Stimulated activated effector memory CD8-positive, alpha-beta T cell treated with anti-CD3 and anti-CD28 coated beads, Interleukin-12 subunit alpha, Interleukin-12 subunit beta, amount 100 ng/mL, for 72 hours (primary cell): ENCODE measurements around the gene POU2AF2.
A peak's percentile ranks its signal among the peaks of the same experiment; 100 is the strongest.

Experiments used
- ATAC-seq: fragments of 150-1000 bp; cut with Tn5 transposase; 2 replicates; pipeline ENCODE4 v1.10.0; 2021
- DNase-seq, 2 donors: peaks; one replicate each; pipeline ENCODE4 v3.0.0; 2021 to 2022; ENCODE audit warnings: low spot score in 2 of 2
- H3K27ac Mint-ChIP-seq: one replicate; pipeline ENCODE4 v1.8.0; 2022; ENCODE audit warnings: mild to moderate bottlenecking, mixed read lengths
- H3K36me3 Mint-ChIP-seq: one replicate; pipeline ENCODE4 v1.8.0; 2022; ENCODE audit warnings: mild to moderate bottlenecking, mixed read lengths
- H3K4me1 Mint-ChIP-seq: one replicate; pipeline ENCODE4 v1.8.0; 2022; ENCODE audit warnings: mixed read lengths
- H3K4me3 Mint-ChIP-seq: one replicate; pipeline ENCODE4 v1.8.0; 2022; ENCODE audit warnings: mild to moderate bottlenecking, mixed read lengths
- H3K9me3 Mint-ChIP-seq: one replicate; pipeline ENCODE4 v1.8.0; 2022; ENCODE audit warnings: mixed read lengths

POU2AF2 gene

GRCh38 chr11:111327908-111328624, 82.5 kb downstream of the POU2AF2 start:
- Mint-ChIP-seq H3K27ac (no peak overlapping the region), H3K36me3 (no peaks in the 10 kb centered on the region), H3K4me1 (no peaks in the 10 kb centered on the region), H3K9me3 (no peaks in the 10 kb centered on the region), H3K4me3 (no peak overlapping the region)
- DNase-seq (no peak), ATAC-seq (no peak)

GRCh38 chr11:111329306-111330204, 84.0 kb downstream of the POU2AF2 start:
- no peaks in the 10 kb centered on the region for H3K36me3 Mint-ChIP-seq
- no peak for DNase-seq
- no peak for ATAC-seq
- no peaks in the 10 kb centered on the region for H3K9me3 Mint-ChIP-seq
- H3K27ac Mint-ChIP-seq, result no peak overlapping the region
- no peaks in the 10 kb centered on the region for H3K4me1 Mint-ChIP-seq
- no peak overlapping the region for H3K4me3 Mint-ChIP-seq

GRCh38 chr11:111330234-111330893, 84.8 kb downstream of the POU2AF2 start:
- H3K27ac Mint-ChIP-seq, result no peak overlapping the region
- peak; percentile 23 for ATAC-seq
- DNase-seq, result no peak
- H3K4me1 Mint-ChIP-seq, result no peaks in the 10 kb centered on the region
- no peaks in the 10 kb centered on the region for H3K36me3 Mint-ChIP-seq
- H3K4me3 Mint-ChIP-seq, result no peak overlapping the region
- no peaks in the 10 kb centered on the region for H3K9me3 Mint-ChIP-seq

DNA sequence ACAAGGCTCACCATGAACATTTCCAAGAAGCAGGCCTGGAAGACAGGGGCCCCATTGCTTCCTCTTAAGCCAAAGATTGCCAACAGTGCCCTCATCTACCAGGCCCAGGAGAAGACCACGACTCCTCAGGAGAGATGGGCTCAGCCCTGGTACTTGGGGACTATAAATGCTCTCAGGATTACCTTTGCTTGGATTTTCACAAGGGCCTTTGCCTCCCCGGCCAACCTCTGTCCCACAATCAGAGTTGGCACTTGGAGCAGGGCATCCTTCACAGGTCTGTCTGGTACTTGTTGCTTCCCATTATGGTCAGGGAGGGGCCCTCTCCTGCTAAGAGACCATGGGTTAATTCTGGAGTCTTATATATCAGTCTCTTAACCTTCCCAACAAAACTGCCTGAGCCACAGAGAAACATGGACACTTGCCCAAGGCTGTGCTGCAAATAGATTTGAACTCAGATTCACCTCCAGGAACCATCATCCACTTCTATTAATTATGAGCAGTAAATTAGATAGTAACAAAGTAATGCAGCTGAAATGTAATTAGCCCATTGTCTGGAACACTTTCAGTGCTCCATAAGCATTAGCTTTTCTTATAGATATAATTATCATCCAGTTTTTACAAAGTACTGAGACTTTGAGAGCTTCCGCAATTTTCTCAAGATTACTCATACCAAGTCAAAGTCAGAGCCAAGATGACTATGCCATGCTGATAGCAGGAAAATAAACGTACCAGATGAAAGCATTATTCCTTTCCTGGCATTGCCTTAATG, 86.4 kb downstream of the POU2AF2 start:
- ATAC-seq (no peak), DNase-seq (no peak)
- Mint-ChIP-seq H3K4me1 (no peaks in the 10 kb centered on the region), H3K36me3 (no peaks in the 10 kb centered on the region), H3K9me3 (no peaks in the 10 kb centered on the region), H3K27ac (no peak overlapping the region), H3K4me3 (no peak overlapping the region)

DNA sequence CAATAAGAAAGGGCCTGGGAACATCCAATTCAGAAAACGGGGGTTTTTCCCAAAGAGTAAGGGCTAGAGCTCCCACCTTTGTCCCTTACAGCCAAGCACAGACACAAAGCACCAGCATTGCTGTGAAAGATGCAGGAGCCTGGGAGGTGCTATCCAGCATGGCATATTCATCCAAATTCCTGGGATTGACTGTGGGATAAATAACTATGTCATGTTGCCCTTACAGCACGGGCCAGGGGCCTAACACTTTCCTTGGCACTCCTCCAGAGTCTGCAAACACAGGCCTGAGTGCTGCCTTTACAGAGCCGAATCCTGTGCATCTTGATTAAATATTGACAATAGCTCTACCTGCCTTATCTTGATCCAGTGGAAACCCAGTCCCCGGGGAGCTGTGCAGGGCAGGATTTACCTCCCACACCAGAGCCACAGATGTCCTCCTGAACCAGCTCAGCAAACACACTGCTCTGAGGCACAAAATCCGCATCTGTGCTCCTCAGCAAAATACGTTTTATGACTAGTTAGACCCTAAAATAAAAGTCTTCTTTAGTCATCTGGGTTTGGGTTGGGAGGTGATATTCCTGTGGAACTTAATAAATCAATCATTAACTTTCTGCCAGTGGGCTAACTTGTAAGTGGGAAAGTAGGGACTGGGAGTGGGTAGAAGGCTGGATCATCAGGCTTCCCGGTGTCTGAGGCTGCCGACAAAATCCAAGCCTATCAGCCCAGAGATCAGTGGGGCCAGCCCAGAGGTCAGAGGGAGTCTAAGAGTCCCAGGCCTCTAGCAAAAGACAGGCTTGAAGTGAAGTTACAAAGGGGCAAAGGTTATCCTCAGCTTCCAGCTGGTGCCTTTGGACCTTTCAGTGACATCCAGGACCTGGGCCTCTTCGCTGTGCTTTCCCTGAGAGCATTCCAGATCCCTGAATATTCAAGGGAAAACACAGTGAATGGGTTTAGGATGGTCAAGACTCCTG, 89.3 kb downstream of the POU2AF2 start:
- no peak for DNase-seq
- Mint-ChIP-seq H3K4me1 (no peaks in the 10 kb centered on the region), H3K36me3 (no peaks in the 10 kb centered on the region), H3K27ac (no peak overlapping the region), H3K4me3 (no peak overlapping the region), H3K9me3 (peaks cover 4% of the 10 kb centered on the region)
- no peak for ATAC-seq

DNA sequence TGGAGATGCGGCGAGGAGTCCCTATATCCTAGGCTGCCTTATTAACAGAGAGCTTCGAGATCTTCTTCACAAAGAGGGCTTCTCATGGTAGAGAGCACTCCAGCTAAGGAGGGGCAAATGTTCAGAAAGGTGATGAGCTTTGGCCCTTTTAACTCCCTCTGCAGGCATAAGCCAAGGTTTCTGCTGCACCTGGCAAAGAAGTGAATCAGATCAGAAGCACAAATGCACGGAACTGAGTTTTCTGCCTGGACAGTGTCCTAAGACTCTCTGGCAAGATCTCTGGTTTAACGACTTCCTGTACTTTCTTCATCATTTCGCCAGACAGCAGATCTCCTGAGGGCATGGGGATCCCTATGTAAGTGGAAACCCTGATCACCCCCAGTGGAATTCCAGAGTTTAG, 90.0 kb downstream of the POU2AF2 start:
- DNase-seq, result no peak

More for the DNA sequence above, 90.0 kb downstream of the POU2AF2 start:
- Mint-ChIP-seq H3K36me3 (no peaks in the 10 kb centered on the region), H3K4me3 (no peak overlapping the region), H3K4me1 (no peaks in the 10 kb centered on the region), H3K27ac (no peak overlapping the region), H3K9me3 (peaks cover 4% of the 10 kb centered on the region)
- ATAC-seq, result no peak
